Measurements from ENCODE around the gene RIMS4. TPM values are rescaled to one million over a fixed set of nuclear protein-coding genes. Genes with fewer than 3 reads are reported as not detected.
"Not testable (repeated sequence)": the region's sequence is repeated elsewhere in the genome, so short reads cannot be mapped to it uniquely, and the experiment has no call there.

Gene RIMS4
- polyA plus RNA-seq, 3 donors from 2014 or later: not detected

- Mint-ChIP-seq H3K4me3 (no peak overlapping the region), H3K27me3 (ENCODE audit: low read depth in 3 of 3) (peaks cover 1 to 17% (median 3%) of the 10 kb centered on the region in 3 donors), H3K4me1 (no peaks in the 10 kb centered on the region), H3K27ac (no peak overlapping the region), H3K9me3 (peaks cover 0 to 4% (median 0%) of the 10 kb centered on the region in 6 donors), H3K36me3 (no peaks in the 10 kb centered on the region)
- DNase-seq: no peak
Observed at GRCh38 chr20:44838521-44838920, 28.2 kb upstream of the RIMS4 start.

GRCh38 chr20:44837946-44838345, 27.6 kb upstream of the RIMS4 start:
- H3K4me1 Mint-ChIP-seq: no peaks in the 10 kb centered on the region
- no peak overlapping the region for H3K4me3 Mint-ChIP-seq
- H3K9me3 Mint-ChIP-seq: peaks cover 0 to 4% (median 0%) of the 10 kb centered on the region in 6 donors
- no peak overlapping the region for H3K27ac Mint-ChIP-seq
- DNase-seq: no peak
- no peaks in the 10 kb centered on the region for H3K36me3 Mint-ChIP-seq
- H3K27me3 Mint-ChIP-seq (ENCODE audit: low read depth in 3 of 3): peaks cover 1 to 13% (median 3%) of the 10 kb centered on the region in 3 donors

- no peaks in the 10 kb centered on the region for H3K36me3 Mint-ChIP-seq
- no peak for DNase-seq
- peaks cover 0 to 4% (median 0%) of the 10 kb centered on the region in 6 donors for H3K9me3 Mint-ChIP-seq
- no peak overlapping the region for H3K27ac Mint-ChIP-seq
- peaks cover 3 to 13% (median 6%) of the 10 kb centered on the region in 3 donors for H3K27me3 Mint-ChIP-seq (ENCODE audit: low read depth in 3 of 3)
- H3K4me1 Mint-ChIP-seq: no peaks in the 10 kb centered on the region
- H3K4me3 Mint-ChIP-seq: no peak overlapping the region
Observed at GRCh38 chr20:44836601-44837120, 26.3 kb upstream of the RIMS4 start.

GRCh38 chr20:44835661-44836221, 25.4 kb upstream of the RIMS4 start:
- Mint-ChIP-seq H3K27me3 (ENCODE audit: low read depth in 3 of 3) (peaks cover 3 to 20% (median 6%) of the 10 kb centered on the region in 3 donors), H3K27ac (no peak overlapping the region), H3K36me3 (no peaks in the 10 kb centered on the region), H3K9me3 (peaks cover 0 to 4% (median under 1%) of the 10 kb centered on the region in 6 donors), H3K4me3 (no peak overlapping the region), H3K4me1 (no peaks in the 10 kb centered on the region)
- DNase-seq: no peak

GRCh38 chr20:44835116-44835515, 24.8 kb upstream of the RIMS4 start:
- no peak for DNase-seq
- peaks cover 0 to 5% (median 0%) of the 10 kb centered on the region in 6 donors for H3K9me3 Mint-ChIP-seq
- H3K4me3 Mint-ChIP-seq: no peak overlapping the region
- no peak overlapping the region for H3K27ac Mint-ChIP-seq
- no peaks in the 10 kb centered on the region for H3K4me1 Mint-ChIP-seq
- no peaks in the 10 kb centered on the region for H3K36me3 Mint-ChIP-seq
- peaks cover 3 to 24% (median 6%) of the 10 kb centered on the region in 3 donors for H3K27me3 Mint-ChIP-seq (ENCODE audit: low read depth in 3 of 3)

GRCh38 chr20:44834693-44835092, 24.3 kb upstream of the RIMS4 start:
- Mint-ChIP-seq H3K27me3 (ENCODE audit: low read depth in 3 of 3) (peaks cover 3 to 24% (median 6%) of the 10 kb centered on the region in 3 donors), H3K4me1 (no peaks in the 10 kb centered on the region), H3K4me3 (no peak overlapping the region), H3K36me3 (no peaks in the 10 kb centered on the region), H3K9me3 (peaks cover 0 to 5% (median 0%) of the 10 kb centered on the region in 6 donors), H3K27ac (no peak overlapping the region)
- DNase-seq: no peak

- Mint-ChIP-seq H3K4me3 (no peak overlapping the region), H3K4me1 (no peaks in the 10 kb centered on the region), H3K9me3 (peaks cover 0 to 5% (median 0%) of the 10 kb centered on the region in 6 donors), H3K27me3 (ENCODE audit: low read depth in 3 of 3) (peaks cover 3 to 31% (median 6%) of the 10 kb centered on the region in 3 donors), H3K27ac (no peak overlapping the region), H3K36me3 (no peaks in the 10 kb centered on the region)
- no peak for DNase-seq
Observed at GRCh38 chr20:44833437-44833836, 23.1 kb upstream of the RIMS4 start.

- peaks cover 0 to 5% (median 0%) of the 10 kb centered on the region in 6 donors for H3K9me3 Mint-ChIP-seq
- H3K4me1 Mint-ChIP-seq: no peaks in the 10 kb centered on the region
- no peak for DNase-seq
- H3K27ac Mint-ChIP-seq: no peak overlapping the region
- H3K36me3 Mint-ChIP-seq: no peaks in the 10 kb centered on the region
- H3K4me3 Mint-ChIP-seq: no peak overlapping the region
- H3K27me3 Mint-ChIP-seq (ENCODE audit: low read depth in 3 of 3): peaks cover 5 to 27% (median 6%) of the 10 kb centered on the region in 3 donors
Observed at GRCh38 chr20:44832724-44833123, 22.4 kb upstream of the RIMS4 start.

GRCh38 chr20:44830995-44831394, 20.6 kb upstream of the RIMS4 start:
- DNase-seq: no peak
- Mint-ChIP-seq H3K4me3 (no peak overlapping the region), H3K9me3 (peaks cover 0 to 5% (median 0%) of the 10 kb centered on the region in 6 donors), H3K36me3 (no peaks in the 10 kb centered on the region), H3K4me1 (no peaks in the 10 kb centered on the region), H3K27me3 (ENCODE audit: low read depth in 3 of 3) (peaks cover 6 to 31% (median 6%) of the 10 kb centered on the region in 3 donors), H3K27ac (no peak overlapping the region)

GRCh38 chr20:44830523-44830922, 20.2 kb upstream of the RIMS4 start:
- DNase-seq: no peak
- Mint-ChIP-seq H3K4me1 (no peaks in the 10 kb centered on the region), H3K4me3 (no peak overlapping the region), H3K9me3 (peaks cover 0 to 5% (median 0%) of the 10 kb centered on the region in 6 donors), H3K27me3 (ENCODE audit: low read depth in 3 of 3) (peaks cover 6 to 31% (median 6%) of the 10 kb centered on the region in 3 donors), H3K27ac (no peak overlapping the region), H3K36me3 (no peaks in the 10 kb centered on the region)

- Mint-ChIP-seq H3K9me3 (peaks cover 0 to 5% (median 0%) of the 10 kb centered on the region in 6 donors), H3K27me3 (ENCODE audit: low read depth in 3 of 3) (peaks cover 6 to 26% (median 6%) of the 10 kb centered on the region in 3 donors), H3K36me3 (no peaks in the 10 kb centered on the region), H3K4me1 (no peaks in the 10 kb centered on the region), H3K4me3 (no peak overlapping the region), H3K27ac (no peak overlapping the region)
- no peak for DNase-seq
Observed at GRCh38 chr20:44829688-44830087, 19.3 kb upstream of the RIMS4 start.

- no peak for DNase-seq
- peaks cover 0 to 5% (median 0%) of the 10 kb centered on the region in 6 donors for H3K9me3 Mint-ChIP-seq
- H3K36me3 Mint-ChIP-seq: no peaks in the 10 kb centered on the region
- peaks cover 3 to 26% (median 6%) of the 10 kb centered on the region in 3 donors for H3K27me3 Mint-ChIP-seq (ENCODE audit: low read depth in 3 of 3)
- H3K4me3 Mint-ChIP-seq: no peak overlapping the region
- no peak overlapping the region for H3K27ac Mint-ChIP-seq
- H3K4me1 Mint-ChIP-seq: no peaks in the 10 kb centered on the region
Observed at GRCh38 chr20:44828640-44829039, 18.3 kb upstream of the RIMS4 start.

GRCh38 chr20:44827401-44827800, 17.1 kb upstream of the RIMS4 start:
- Mint-ChIP-seq H3K4me1 (no peaks in the 10 kb centered on the region), H3K36me3 (no peaks in the 10 kb centered on the region)

GRCh38 chr20:44821576-44821975, 11.2 kb upstream of the RIMS4 start:
- not testable (repeated sequence) for H3K27ac Mint-ChIP-seq; H3K36me3 Mint-ChIP-seq; H3K27me3 Mint-ChIP-seq (ENCODE audit: low read depth in 3 of 3); DNase-seq; H3K4me3 Mint-ChIP-seq; H3K4me1 Mint-ChIP-seq; H3K9me3 Mint-ChIP-seq

More at GRCh38 chr20:44827401-44827800, 17.1 kb upstream of the RIMS4 start:
- H3K4me3 Mint-ChIP-seq: no peak overlapping the region
- DNase-seq: no peak
- H3K27ac Mint-ChIP-seq: no peak overlapping the region
- H3K27me3 Mint-ChIP-seq (ENCODE audit: low read depth in 3 of 3): peaks cover 3 to 23% (median 4%) of the 10 kb centered on the region in 3 donors
- peaks cover 0 to 5% (median 0%) of the 10 kb centered on the region in 6 donors for H3K9me3 Mint-ChIP-seq

GRCh38 chr20:44819936-44820335, 9.6 kb upstream of the RIMS4 start:
- no peak for DNase-seq
- no peaks in the 10 kb centered on the region for H3K9me3 Mint-ChIP-seq

More at GRCh38 chr20:44819936-44820335, 9.6 kb upstream of the RIMS4 start:
- H3K36me3 Mint-ChIP-seq: no peaks in the 10 kb centered on the region
- no peak overlapping the region for H3K4me3 Mint-ChIP-seq
- H3K4me1 Mint-ChIP-seq: no peaks in the 10 kb centered on the region
- H3K27me3 Mint-ChIP-seq (ENCODE audit: low read depth in 3 of 3): peaks cover 0 to 1% (median 0%) of the 10 kb centered on the region in 3 donors
- no peak overlapping the region for H3K27ac Mint-ChIP-seq
